ENCODE data around the gene PLA2G6. TPM values are rescaled to one million over a fixed set of nuclear protein-coding genes. Genes with fewer than 3 reads are reported as not detected.

The PLA2G6 gene
- total and polyA plus RNA-seq, 2 of the 8 experiments (the other 6 are each of a cell fraction or from before 2014, with no cell fraction given) = 13.2 to 21.0 TPM

- H3K79me2 ChIP-seq (ENCODE audit: control insufficient read depth in 1 of 2, insufficient read depth in 2 of 2, low read length in 2 of 2) = peaks cover 2 to 21% of the 10 kb centered on the region in 2 experiments; a peak in 2 of 4 replicates
- peak overlapping the region; percentile 17; the same call in 1 of the 2 replicates for H2BK12ac ChIP-seq (ENCODE audit: low read depth, low read length)
- H3K56ac ChIP-seq (replicated peaks; ENCODE audit: insufficient read length, low read depth, low read length) = no peak overlapping the region
- H3K4me1 ChIP-seq (replicated peaks in 1 of 4; ENCODE audit: control insufficient read depth in 3 of 4, insufficient read depth in 4 of 4, low read length in 3 of 4) = peaks cover 0 to 4% (median 2%) of the 10 kb centered on the region in 4 experiments; a peak in 4 of 7 replicates
- H2BK20ac ChIP-seq (ENCODE audit: low read length) = no peak overlapping the region
- no peak overlapping the region for H3K9ac ChIP-seq (replicated peaks in 1 of 4; ENCODE audit: extremely low read depth in 1 of 4, low read depth in 3 of 4, low read length in 3 of 4)
- no peak overlapping the region for H2AK5ac ChIP-seq (ENCODE audit: low read depth, low read length)
- no peak overlapping the region for H2BK15ac ChIP-seq (ENCODE audit: low read length)
- H2BK5ac ChIP-seq (ENCODE audit: low read depth, low read length) = no peak overlapping the region
- peaks cover 9 to 22% of the 10 kb centered on the region in 2 experiments for H4K20me1 ChIP-seq (replicated peaks in 1 of 2; ENCODE audit: control insufficient read depth in 1 of 2, insufficient read depth in 2 of 2, low read length in 2 of 2)
- no peak overlapping the region for H3K23ac ChIP-seq (ENCODE audit: insufficient read length)
- H3K4me2 ChIP-seq (ENCODE audit: insufficient read depth in 1 of 2, low read depth in 2 of 2, low read length in 2 of 2) = no peak overlapping the region
- no peak overlapping the region; the same call in 1 of the 2 replicates for H3K18ac ChIP-seq (ENCODE audit: extremely low read depth, low read length)
- no peak overlapping the region for H4K91ac ChIP-seq (replicated peaks; ENCODE audit: insufficient read length, low read length)
- no peak overlapping the region for H3K4me3 ChIP-seq (ENCODE audit: extremely low read depth in 1 of 4, insufficient read depth in 2 of 4, low read depth in 3 of 4, low read length in 4 of 4)
- no peak overlapping the region for H2AFZ ChIP-seq (ENCODE audit: low read length)
- no peaks in the 10 kb centered on the region for H3K9me3 ChIP-seq (ENCODE audit: insufficient read depth in 2 of 2, low read depth in 1 of 2, low read length in 1 of 2)
- no peak overlapping the region for H3K14ac ChIP-seq (ENCODE audit: insufficient read length)
- FAIRE-seq (no peak), DNase-seq (ENCODE audit: low read depth in 1 of 2, low spot score in 2 of 2) (no peak)
- ChIA-PET CTCF (ENCODE audit: partially characterized antibody) (interaction anchor here (0.8 to 2.0 kb wide), 2 partner anchors 84 to 111 kb away, joined by 3 to 6 read pairs; no protein-coding TSS in a partner anchor), POLR2A (ENCODE audit: partially characterized antibody) (interaction anchor here (2.1 kb wide), 1 partner anchor 18 kb away, joined by 6 read pairs; no protein-coding TSS in a partner anchor)
- no peak overlapping the region for H2BK120ac ChIP-seq (replicated peaks; ENCODE audit: low read depth, low read length)
- H3K36me3 ChIP-seq (ENCODE audit: control insufficient read depth in 2 of 4, insufficient read depth in 4 of 4, low read length in 3 of 4) = no peaks in the 10 kb centered on the region
- 74% methylated on average over 6 of the region's 6 CpGs; no CpG with 5 or more reads in 1 of the 2 experiments for WGBS, 2 experiments (ENCODE audit: extremely low coverage in 1 of 2, insufficient coverage in 1 of 2, insufficient read length in 1 of 2, insufficient replicate concordance in 2 of 2, low coverage in 1 of 2, low lambda C conversion rate in 2 of 2, missing lambda C conversion rate in 1 of 2)
- TF ChIP-seq SP4 (IDR thresholded peaks at IDR 0.05; ENCODE audit: low read length) (no peak), EGR1 (IDR thresholded peaks at IDR 0.05; ENCODE audit: borderline replicate concordance, low read depth, low read length) (no peak), GABPA (IDR thresholded peaks at IDR 0.05; ENCODE audit: borderline replicate concordance, insufficient read depth, low read length) (no peak), CTCF (IDR thresholded peaks at IDR 0.05; ENCODE audit: control extremely low read depth in 1 of 3, insufficient read depth in 1 of 3, low read depth in 1 of 3, low read length in 3 of 3) (no peak), EZH2 (IDR thresholded peaks at IDR 0.05; ENCODE audit: low read depth, low read length, severe bottlenecking) (no peak), TBP (IDR thresholded peaks at IDR 0.05; ENCODE audit: low read depth, low read length) (no peak), RAD21 (IDR thresholded peaks at IDR 0.05 in 1 of 2, conservative IDR thresholded peaks at IDR 0.05 in 1 of 2; ENCODE audit: low read depth in 2 of 2, low read length in 2 of 2) (no peak), CHD1 (IDR thresholded peaks at IDR 0.05; ENCODE audit: low read depth, low read length) (no peak), RNF2 (IDR thresholded peaks at IDR 0.05; ENCODE audit: borderline replicate concordance, low read depth, low read length, missing control alignments, poor library complexity, severe bottlenecking) (no peak), HDAC6 (IDR thresholded peaks at IDR 0.05; ENCODE audit: low read depth, low read length) (no peak)
- no peak overlapping the region for H4K5ac ChIP-seq (ENCODE audit: insufficient read length, low read depth, low read length)
- no peak overlapping the region; the same call in 1 of the 2 replicates for H4K8ac ChIP-seq (ENCODE audit: extremely low read depth, insufficient read depth, low read length)
- peaks cover 0 to 5% (median 5%) of the 10 kb centered on the region in 4 experiments; a peak in 5 of 7 replicates for H3K27me3 ChIP-seq (replicated peaks in 1 of 4; ENCODE audit: control insufficient read depth in 3 of 4, extremely low read depth in 1 of 4, insufficient read depth in 3 of 4, low read length in 3 of 4)
- no peak overlapping the region for H3K27ac ChIP-seq (ENCODE audit: low read depth, low read length)
- 0 out of 2 replicates have a peak, but pooled peaks cover under 1% of the 10 kb centered on the region for H3K23me2 ChIP-seq (ENCODE audit: low read depth, low read length)
- no peak overlapping the region for H3K4ac ChIP-seq (replicated peaks; ENCODE audit: insufficient read length, low read depth, low read length)
- H3K79me1 ChIP-seq (ENCODE audit: low read depth, low read length) = peaks cover 3% of the 10 kb centered on the region; the same call in 1 of the 2 replicates
Measured at GRCh38 chr22:38208551-38208968, 26.9 kb upstream of the PLA2G6 start.
